Measurements from ENCODE around the gene MBD3L2B.

DNA sequence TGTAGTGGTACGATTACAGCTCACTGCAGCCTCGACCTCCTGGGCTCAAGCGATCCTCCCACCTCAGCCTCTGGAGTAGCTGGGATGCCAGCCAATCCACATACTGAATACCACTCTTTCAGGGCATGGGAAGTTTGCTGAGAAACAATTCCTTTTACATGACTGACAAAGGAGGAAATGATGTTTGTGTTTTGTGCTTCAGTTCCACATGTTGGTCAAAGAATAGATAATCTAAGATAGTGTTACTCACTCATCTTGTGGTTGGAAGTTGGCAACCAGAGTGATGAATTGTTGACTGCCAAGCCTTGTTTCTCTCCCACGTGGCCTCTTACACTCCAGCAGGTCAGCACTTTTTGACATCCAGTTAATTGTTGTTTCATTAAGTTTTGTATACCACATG is 7.6 kb downstream of the MBD3L2B start:
- TF ChIP-seq CTCF (IDR thresholded peaks at IDR 0.05; ENCODE audit: low read depth, low read length) (no peak), EZH2phosphoT487 (IDR thresholded peaks at IDR 0.05; ENCODE audit: low read depth) (no peak)
